Panc1 (cell line): ENCODE data around the gene XKR7. TPM values are rescaled to one million over a fixed set of nuclear protein-coding genes. Genes with fewer than 3 reads are reported as not detected.

Source experiments
- ATAC-seq: fragments of 200-7000 bp; cut with Tn5 transposase; 2 replicates; pipeline ENCODE4 v1.9.1; 2020; ENCODE audit warnings: mild to moderate bottlenecking, moderate library complexity
- BruUV-seq: library from RNA; stranded (reverse); fragments of 400-500 nt; replicated peaks from 2 replicates; lab custom pipeline; 2021; lab: Mats Ljungman, UMichigan
- CTCF ChIA-PET: fragments of 300-600 bp; sonication (Branson Sonifier 250); formaldehyde crosslinking; loops from one replicate; lab custom pipeline; 2022; ENCODE audit warnings: antibody characterized with exemption; lab: Charles Lee
- POLR2A ChIA-PET: fragments of 300-600 bp; sonication (Branson Sonifier 250); formaldehyde crosslinking; loops from one replicate; lab custom pipeline; 2022; ENCODE audit warnings: antibody characterized with exemption; lab: Charles Lee
- DNase-seq: peaks from one replicate; pipeline ENCODE4 v3.0.0-alpha.2; 2010; ENCODE audit warnings: low read depth, low spot score
- H3K27ac ChIP-seq: 2 replicates; pipeline ENCODE4 v1.5.1; 2011; ENCODE audit warnings: mild to moderate bottlenecking, low read length, inconsistent platforms
- H3K27me3 ChIP-seq: fragments of 200-500 bp; sonication (Bioruptor generic); 2 replicates; pipeline ENCODE4 v1.6.0; 2014; ENCODE audit warnings: low read length, inconsistent platforms; ENCODE audit not compliant: control insufficient read depth, insufficient read depth
- H3K36me3 ChIP-seq: fragments of 200-500 bp; sonication (Bioruptor generic); 2 replicates; pipeline ENCODE4 v1.5.1; 2014; ENCODE audit warnings: inconsistent platforms, mild to moderate bottlenecking, low read length, moderate library complexity; ENCODE audit not compliant: control insufficient read depth, insufficient read depth
- H3K4me1 ChIP-seq: 2 replicates; pipeline ENCODE4 v1.5.1; 2011; ENCODE audit warnings: inconsistent platforms, mild to moderate bottlenecking, low read length, moderate library complexity; ENCODE audit not compliant: control insufficient read depth, insufficient read depth
- H3K4me3 ChIP-seq, 2 experiments: 2 replicates each; pipeline ENCODE4 v1.5.1; 2011 to 2012; ENCODE audit warnings: low read depth in 2 of 2, low read length in 2 of 2, mild to moderate bottlenecking in 2 of 2, inconsistent platforms in 1 of 2, moderate library complexity in 1 of 2
- H3K9me3 ChIP-seq: fragments of 200-500 bp; sonication (Bioruptor generic); 2 replicates; pipeline ENCODE4 v1.5.1; 2014; ENCODE audit warnings: low read depth, mild to moderate bottlenecking, inconsistent platforms, low read length, moderate library complexity; ENCODE audit not compliant: control insufficient read depth, insufficient read depth
- CTCF ChIP-seq: fragments of 450-650 bp; IDR thresholded peaks from 2 replicates; pipeline ENCODE4 v1.5.1; 2017; ENCODE audit warnings: mild to moderate bottlenecking
- POLR2AphosphoS5 ChIP-seq: IDR thresholded peaks from 2 replicates; pipeline ENCODE4 v1.6.1; 2012; ENCODE audit warnings: mild to moderate bottlenecking, low read depth, low read length, moderate library complexity
- REST ChIP-seq, 2 experiments: IDR thresholded peaks; 2 replicates each; pipeline ENCODE4 v1.6.1; 2011 to 2012; ENCODE audit warnings: low read depth in 2 of 2, control low read depth in 1 of 2, low read length in 1 of 2, mild to moderate bottlenecking in 1 of 2, moderate library complexity in 1 of 2; ENCODE audit not compliant: insufficient read depth in 1 of 2
- SIN3A ChIP-seq: IDR thresholded peaks from 2 replicates; pipeline ENCODE4 v1.6.1; 2012; ENCODE audit warnings: low read depth, mild to moderate bottlenecking, low read length, moderate library complexity, borderline replicate concordance; ENCODE audit not compliant: insufficient read depth
- TCF7L2 ChIP-seq: IDR thresholded peaks from 2 replicates; pipeline ENCODE4 v1.6.1; 2011; ENCODE audit warnings: mild to moderate bottlenecking, low read depth, low read length, inconsistent platforms
- in situ Hi-C: cut with HindIII; loops from 2 replicates; pipeline ENCODE4 v1.10.0; 2016; ENCODE audit warnings: low sequenced_read_pairs, low pct_unique_long_range_greater_than_20kb
- intact Hi-C: fragments of 100-400 bp; cut with micrococcal nuclease; formaldehyde crosslinking; loops from one replicate; pipeline ENCODE4 v1.10.0; 2022; ENCODE audit not compliant: unreplicated experiment
- total RNA-seq: library from RNA; stranded (reverse); gene quantifications from one replicate; pipeline ENCODE4 v1.2.1, GENCODE V29; 2021; ENCODE audit not compliant: unreplicated experiment

XKR7 gene
- total RNA-seq, 1 experiment from 2014 or later = 6.2 TPM

- Histone ChIP-seq H3K4me3 (no peak overlapping the region), H3K27ac (peak overlapping the region; percentile 64), H3K9me3 (no peaks in the 10 kb centered on the region), H3K27me3 (no peaks in the 10 kb centered on the region), H3K4me1 (peaks cover 16% of the 10 kb centered on the region), H3K36me3 (peaks cover 5% of the 10 kb centered on the region; the same call in 1 of the 2 replicates)
- no TSS peak for BruUV-seq
- no peak for DNase-seq
- in situ Hi-C loops = no loop called here
- TF ChIP-seq REST (IDR thresholded peaks at IDR 0.05; ENCODE audit: insufficient read depth in 1 of 2, low read depth in 2 of 2, low read length in 1 of 2) (no peak), SIN3A (no peak), TCF7L2 (no peak), CTCF (no peak)
- POLR2A ChIA-PET = interaction anchor here (0.7 kb wide), 1 partner anchor 40 kb away, joined by 3 read pairs; no protein-coding TSS in a partner anchor
- CTCF ChIA-PET = interaction anchor here (1.0 kb wide), 1 partner anchor 102 kb away, joined by 11 read pairs; no protein-coding TSS in a partner anchor
- ATAC-seq = no peak
- intact Hi-C loops = loop anchor here (5.0 to 10.0 kb wide), 2 partner anchors 78 to 140 kb away; no protein-coding TSS in a partner anchor
Measured at GRCh38 chr20:31954500-31954899, 13.5 kb upstream of the XKR7 start.

GRCh38 chr20:31956556-31957526, 11.1 kb upstream of the XKR7 start:
- H3K27ac ChIP-seq = peak overlapping the region; percentile 39; the same call in 1 of the 2 replicates
- H3K9me3 ChIP-seq = no peaks in the 10 kb centered on the region
- intact Hi-C loops (loop anchor here (10.0 kb wide), 1 partner anchor 138 kb away; no protein-coding TSS in a partner anchor), in situ Hi-C loops (no loop called here)
- POLR2A ChIA-PET = interaction anchor here (0.5 to 0.6 kb wide), 2 partner anchors 142 to 222 kb away, joined by 3 to 6 read pairs; no protein-coding TSS in a partner anchor
- H3K4me3 ChIP-seq = no peak overlapping the region
- DNase-seq = no peak
- BruUV-seq = no TSS peak
- no peaks in the 10 kb centered on the region for H3K36me3 ChIP-seq
- ATAC-seq = no peak
- CTCF ChIA-PET = interaction anchor here (0.6 to 1.1 kb wide), 3 partner anchors 104 to 167 kb away, joined by 3 to 7 read pairs (median 6); no protein-coding TSS in a partner anchor
- H3K27me3 ChIP-seq = no peaks in the 10 kb centered on the region
- H3K4me1 ChIP-seq = 0 out of 2 replicates have a peak, but pooled peaks cover 4% of the 10 kb centered on the region
- TF ChIP-seq POLR2AphosphoS5 (no peak), REST (IDR thresholded peaks at IDR 0.05; ENCODE audit: insufficient read depth in 1 of 2, low read depth in 2 of 2, low read length in 1 of 2) (no peak), TCF7L2 (no peak), SIN3A (no peak), CTCF (no peak)
